Measurements from ENCODE around the gene LTBP3. TPM values are rescaled to one million over a fixed set of nuclear protein-coding genes. Genes with fewer than 3 reads are reported as not detected.

LTBP3 gene
- total and polyA plus RNA-seq, 9 of the 15 experiments (the other 6 are each of a cell fraction or from before 2014, with no cell fraction given), result 0.06 to 20.5 (median 4.8) TPM

GRCh38 chr11:65491163-65491465 lies 67.0 kb downstream of the LTBP3 start:
- ATAC-seq (no peak), FAIRE-seq (no peak), DNase-seq (ENCODE audit: extremely low read depth in 1 of 4, low spot score in 3 of 4) (peak in 1 of 4 experiments; percentile 35)
- Histone ChIP-seq H3K4me1 (replicated peaks in 1 of 2; ENCODE audit: control insufficient read depth in 2 of 2, insufficient read depth in 2 of 2, low read length in 2 of 2) (peaks cover 75 to 81% of the 10 kb centered on the region in 2 experiments), H2AFZ (ENCODE audit: low read depth, low read length) (peak overlapping the region; percentile 86), H3K9me3 (replicated peaks; ENCODE audit: control insufficient read depth, insufficient read depth, low read depth, low read length) (no peaks in the 10 kb centered on the region), H4K20me1 (replicated peaks; ENCODE audit: control insufficient read depth, insufficient read depth, low read length) (no peaks in the 10 kb centered on the region), H3K79me2 (ENCODE audit: control insufficient read depth, insufficient read depth, low read length) (peaks cover 50% of the 10 kb centered on the region), H3K9me1 (ENCODE audit: control insufficient read depth, insufficient read depth, low read length) (peaks cover 6% of the 10 kb centered on the region), H3K27ac (ENCODE audit: extremely low read depth, low read depth, low read length) (peak overlapping the region; percentile 84), H3K4me3 (no peak overlapping the region), H3K9ac (ENCODE audit: insufficient read depth in 1 of 2, low read depth in 2 of 2, low read length in 2 of 2) (peak overlapping the region; percentile 71 to 85; a peak in 3 of 4 replicates), H3K36me3 (ENCODE audit: control insufficient read depth, insufficient read depth, low read length) (no peaks in the 10 kb centered on the region), H3K27me3 (ENCODE audit: control insufficient read depth in 2 of 2, insufficient read depth in 2 of 2, low read length in 2 of 2) (no peaks in the 10 kb centered on the region), H3K4me2 (ENCODE audit: insufficient read depth, low read length) (peak overlapping the region; percentile 81)
- ChIA-PET POLR2A (interaction anchor here (0.7 to 27.6 kb wide), 5 partner anchors 12 to 70 kb away, joined by 3 to 2118 read pairs (median 704); partner anchors contain the start of genes MALAT1 and NEAT1), CTCF (ENCODE audit: low intra/inter-chr PET ratio) (no interaction called here)
- no TSS peak for BruUV-seq (replicated peaks)
- 48% methylated on average over 3 of the region's 3 CpGs for WGBS (ENCODE audit: insufficient coverage, low coverage, missing lambda C conversion rate)
- intact Hi-C loops (cut with micrococcal nuclease) (no loop called here), in situ Hi-C loops (cut with MboI) (no loop called here)
- TF ChIP-seq GMEB1 (CRISPR knock-in tag; IDR thresholded peaks at IDR 0.05) (no peak), ZFP30 (CRISPR knock-in tag; IDR thresholded peaks at IDR 0.05; ENCODE audit: borderline replicate concordance) (no peak), ETS1 (conservative IDR thresholded peaks at IDR 0.05; ENCODE audit: control insufficient read depth, low read depth, low read length) (no peak), ZNF280A (IDR thresholded peaks at IDR 0.05; ENCODE audit: low read depth, partially characterized antibody) (no peak), ZNF395 (CRISPR knock-in tag; IDR thresholded peaks at IDR 0.05) (no peak), PHTF2 (CRISPR knock-in tag; IDR thresholded peaks at IDR 0.05) (no peak), SAFB2 (IDR thresholded peaks at IDR 0.05; ENCODE audit: borderline replicate concordance, low read depth, low read length, severe bottlenecking) (no peak), HMG20B (CRISPR knock-in tag; IDR thresholded peaks at IDR 0.05) (no peak), CHCHD3 (CRISPR knock-in tag; IDR thresholded peaks at IDR 0.05) (no peak), ZBTB7A (IDR thresholded peaks at IDR 0.05; ENCODE audit: borderline replicate concordance, control insufficient read depth, low read depth, low read length) (no peak), HIVEP1 (CRISPR knock-in tag; IDR thresholded peaks at IDR 0.05) (no peak), ETS2 (tag; IDR thresholded peaks at IDR 0.05; ENCODE audit: borderline replicate concordance, poor library complexity, severe bottlenecking) (no peak), SMARCA4 (IDR thresholded peaks at IDR 0.05) (no peak), SMAD4 (CRISPR knock-in tag; conservative IDR thresholded peaks at IDR 0.05) (0 out of 2 replicates have a peak, but pooled peaks have one; percentile 18), ZBTB17 (CRISPR knock-in tag; IDR thresholded peaks at IDR 0.05) (0 out of 2 replicates have a peak, but pooled peaks have one; percentile 44)
